SU-DHL-6 (cell line): ENCODE measurements around the gene APLN.

Experiments used
- H2AFZ ChIP-seq: fragments of 200-600 bp; sonication (generic); 2 replicates; pipeline ENCODE4 v1.6.1; 2014; ENCODE audit warnings: low read depth, mild to moderate bottlenecking, moderate library complexity, mixed read lengths, antibody characterized with exemption, low read length; ENCODE audit not compliant: severe bottlenecking
- H3F3A ChIP-seq: fragments of 200-600 bp; shearing (Covaris generic); 2 replicates; pipeline ENCODE4 v1.6.0; 2016; ENCODE audit warnings: antibody characterized with exemption, mild to moderate bottlenecking; ENCODE audit not compliant: insufficient read depth
- H3K27ac ChIP-seq: fragments of 200-600 bp; sonication (generic); 2 replicates; pipeline ENCODE4 v1.5.1; 2016; ENCODE audit warnings: low read depth, mild to moderate bottlenecking, low read length, moderate library complexity, mixed read lengths
- H3K27me3 ChIP-seq: fragments of 200-600 bp; sonication (generic), shearing (Covaris generic); 2 replicates; pipeline ENCODE4 v1.6.0; 2014; ENCODE audit warnings: mild to moderate bottlenecking, low read length
- H3K36me3 ChIP-seq: fragments of 200-600 bp; sonication (generic); 2 replicates; pipeline ENCODE4 v1.6.1; 2014; ENCODE audit warnings: mild to moderate bottlenecking, low read length, mixed read lengths
- H3K4me2 ChIP-seq: fragments of 300-600, 200-600 bp; shearing (Covaris generic), sonication (generic); 2 replicates; pipeline ENCODE4 v1.6.0; 2014; ENCODE audit warnings: low read length, low read depth, mild to moderate bottlenecking; ENCODE audit not compliant: poor library complexity, severe bottlenecking
- H3K4me3 ChIP-seq: fragments of 200-600 bp; sonication (generic); 2 replicates; pipeline ENCODE4 v1.5.1; 2014; ENCODE audit warnings: antibody characterized with exemption, low read length, mild to moderate bottlenecking, mixed read lengths; ENCODE audit not compliant: insufficient read depth, poor library complexity, severe bottlenecking
- H3K79me2 ChIP-seq: fragments of 200-600 bp; sonication (generic); 2 replicates; pipeline ENCODE4 v1.6.1; 2014; ENCODE audit warnings: mild to moderate bottlenecking, low read length, moderate library complexity; ENCODE audit not compliant: insufficient read depth
- H3K9ac ChIP-seq: fragments of 200-600 bp; sonication (generic); 2 replicates; pipeline ENCODE4 v1.7.0; 2014; ENCODE audit warnings: mild to moderate bottlenecking, low read length
- H3K9me2 ChIP-seq: fragments of 200-600 bp; sonication (generic); replicated peaks from 2 replicates; pipeline ENCODE4 v1.6.1; 2014; ENCODE audit warnings: low read length; ENCODE audit not compliant: insufficient read depth
- H3K9me3 ChIP-seq: fragments of 200-600 bp; sonication (generic); 2 replicates; pipeline ENCODE4 v1.6.1; 2014; ENCODE audit warnings: low read length, mixed read lengths; ENCODE audit not compliant: insufficient read depth
- H4K20me1 ChIP-seq: fragments of 200-600 bp; sonication (generic); 2 replicates; pipeline ENCODE4 v1.6.1; 2014; ENCODE audit warnings: low read depth, mild to moderate bottlenecking, antibody characterized with exemption, low read length, moderate library complexity, mixed read lengths
- CTCF ChIP-seq: fragments of 200-600 bp; sonication (generic); IDR thresholded peaks from one replicate; pipeline ENCODE4 v1.5.1; 2017; ENCODE audit warnings: antibody characterized with exemption, mild to moderate bottlenecking, low read length, moderate library complexity; ENCODE audit not compliant: insufficient read depth, poor library complexity, severe bottlenecking
- EZH2phosphoT487 ChIP-seq: fragments of 200-600 bp; sonication (generic), shearing (Covaris generic); conservative IDR thresholded peaks from 2 replicates; pipeline ENCODE4 v1.6.1; 2018; ENCODE audit warnings: mild to moderate bottlenecking, antibody characterized with exemption, low read length, moderate library complexity, mixed read lengths

APLN gene

GRCh38 chrX:129679901-129680300 is 25.1 kb upstream of the APLN start:
- Histone ChIP-seq H3K79me2 (no peaks in the 10 kb centered on the region), H3K9me2 (no peaks in the 10 kb centered on the region), H3K27me3 (no peaks in the 10 kb centered on the region), H3K4me3 (no peak overlapping the region), H3K27ac (no peak overlapping the region), H3K9me3 (no peaks in the 10 kb centered on the region), H3K4me2 (no peak overlapping the region), H3K9ac (no peak overlapping the region), H3K36me3 (no peaks in the 10 kb centered on the region), H4K20me1 (no peaks in the 10 kb centered on the region), H3F3A (no peaks in the 10 kb centered on the region), H2AFZ (no peak overlapping the region)
- TF ChIP-seq CTCF (no peak), EZH2phosphoT487 (no peak)

GRCh38 chrX:129678614-129679195 is 23.9 kb upstream of the APLN start:
- no peaks in the 10 kb centered on the region for H3K79me2 ChIP-seq
- H3K27me3 ChIP-seq: no peaks in the 10 kb centered on the region
- H3K36me3 ChIP-seq: no peaks in the 10 kb centered on the region
- no peaks in the 10 kb centered on the region for H4K20me1 ChIP-seq
- H2AFZ ChIP-seq: peak overlapping the region; percentile 99
- peak overlapping the region; percentile 78 for H3K4me2 ChIP-seq
- no peak for TF ChIP-seq EZH2phosphoT487
- no peak for TF ChIP-seq CTCF
- peak overlapping the region; percentile 64 for H3K9ac ChIP-seq
- H3K9me2 ChIP-seq: no peaks in the 10 kb centered on the region
- H3K9me3 ChIP-seq: no peaks in the 10 kb centered on the region
- H3F3A ChIP-seq: no peaks in the 10 kb centered on the region
- H3K27ac ChIP-seq: no peak overlapping the region
- peak overlapping the region; percentile 49 for H3K4me3 ChIP-seq

GRCh38 chrX:129667412-129667811 is 12.7 kb upstream of the APLN start:
- no peaks in the 10 kb centered on the region for H4K20me1 ChIP-seq
- no peaks in the 10 kb centered on the region for H3K36me3 ChIP-seq
- H3K4me2 ChIP-seq: no peak overlapping the region
- no peak overlapping the region for H3K4me3 ChIP-seq
- TF ChIP-seq EZH2phosphoT487: no peak
- no peak for TF ChIP-seq CTCF
- H3K27me3 ChIP-seq: no peaks in the 10 kb centered on the region
- H3K27ac ChIP-seq: no peak overlapping the region
- H3F3A ChIP-seq: no peaks in the 10 kb centered on the region
- H3K9me2 ChIP-seq: no peaks in the 10 kb centered on the region
- no peaks in the 10 kb centered on the region for H3K79me2 ChIP-seq
- no peaks in the 10 kb centered on the region for H3K9me3 ChIP-seq
- H2AFZ ChIP-seq: no peak overlapping the region
- H3K9ac ChIP-seq: no peak overlapping the region
